ENCODE results near the gene SEC16A.

Gene SEC16A

GRCh38 chr9:136502940-136503550, 20.2 kb upstream of the SEC16A start:
- DNase-seq (ENCODE audit: extremely low read depth in 1 of 2, low read depth in 1 of 2), result no peak

DNA sequence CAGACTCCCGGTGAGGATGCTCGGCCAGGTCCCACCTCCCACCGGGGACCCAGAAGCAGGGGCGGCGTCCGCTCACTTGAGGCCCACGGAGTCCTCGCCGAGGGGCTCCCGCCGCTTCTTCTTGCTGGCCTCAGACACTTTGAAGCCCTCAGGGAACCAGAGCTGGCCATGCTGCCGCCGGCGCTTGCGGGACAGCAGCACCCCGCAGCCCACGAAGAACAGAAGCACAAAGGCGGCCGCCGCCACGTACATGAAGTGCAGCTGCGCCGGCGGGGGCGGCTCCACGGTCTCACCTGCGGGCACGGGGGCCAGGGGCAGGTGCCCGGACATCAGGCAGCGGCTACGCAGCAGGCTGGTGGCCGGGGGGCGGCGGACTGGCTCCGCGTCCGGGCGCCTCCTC, 19.4 kb upstream of the SEC16A start:
- no peak for DNase-seq (ENCODE audit: extremely low read depth in 1 of 2, low read depth in 1 of 2)

GRCh38 chr9:136501686-136502085, 18.8 kb upstream of the SEC16A start:
- DNase-seq (ENCODE audit: extremely low read depth in 1 of 2, low read depth in 1 of 2), result no peak

DNA sequence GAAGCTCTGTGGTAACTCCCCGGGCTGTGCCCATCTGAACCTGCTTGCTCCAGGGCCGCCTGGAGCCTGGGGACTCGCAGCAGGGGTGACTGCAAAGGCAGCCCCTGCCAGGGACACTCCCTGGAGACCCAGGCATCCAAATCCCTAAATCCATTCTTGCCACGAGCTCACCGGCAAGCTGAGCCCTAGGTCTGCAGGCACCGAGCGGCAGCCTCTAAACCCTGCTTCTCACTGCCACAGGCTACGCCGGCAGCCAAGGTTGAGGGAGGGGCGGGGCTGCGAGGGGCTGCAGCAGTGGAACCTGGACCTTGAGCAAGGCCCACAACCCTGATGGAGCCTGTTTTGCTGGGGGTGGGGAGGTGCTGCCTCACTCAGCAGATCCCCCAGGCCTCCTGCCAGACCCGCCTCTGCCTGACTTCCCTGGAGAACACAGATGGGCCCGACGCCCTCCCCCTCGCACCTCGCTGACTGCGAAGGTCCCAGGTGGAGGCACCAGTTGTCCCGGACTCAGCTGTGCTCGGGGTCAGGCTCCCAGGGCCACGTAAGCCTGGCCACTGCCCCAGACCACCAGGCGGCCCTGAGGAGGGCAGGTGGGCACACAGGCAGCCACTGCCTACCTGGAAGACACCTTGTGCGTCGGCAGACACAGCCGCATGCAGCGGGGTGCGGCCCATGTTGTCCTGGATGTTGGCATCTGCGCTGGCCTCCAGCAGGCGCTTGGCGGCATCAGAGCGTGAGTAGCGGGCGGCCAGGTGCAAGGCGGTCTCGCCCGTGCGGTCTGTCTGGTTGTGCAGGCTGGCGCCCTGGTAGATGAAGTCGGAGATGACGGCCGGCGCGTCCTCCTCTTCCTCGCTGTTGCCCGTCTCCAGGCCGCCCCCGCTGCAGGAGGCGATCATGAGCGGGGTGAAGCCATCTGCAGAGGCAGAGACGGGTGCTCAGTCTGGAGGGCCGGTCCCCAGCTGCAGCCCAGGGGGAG, 17.4 kb upstream of the SEC16A start:
- no peak for DNase-seq (ENCODE audit: extremely low read depth in 1 of 2, low read depth in 1 of 2)

DNA sequence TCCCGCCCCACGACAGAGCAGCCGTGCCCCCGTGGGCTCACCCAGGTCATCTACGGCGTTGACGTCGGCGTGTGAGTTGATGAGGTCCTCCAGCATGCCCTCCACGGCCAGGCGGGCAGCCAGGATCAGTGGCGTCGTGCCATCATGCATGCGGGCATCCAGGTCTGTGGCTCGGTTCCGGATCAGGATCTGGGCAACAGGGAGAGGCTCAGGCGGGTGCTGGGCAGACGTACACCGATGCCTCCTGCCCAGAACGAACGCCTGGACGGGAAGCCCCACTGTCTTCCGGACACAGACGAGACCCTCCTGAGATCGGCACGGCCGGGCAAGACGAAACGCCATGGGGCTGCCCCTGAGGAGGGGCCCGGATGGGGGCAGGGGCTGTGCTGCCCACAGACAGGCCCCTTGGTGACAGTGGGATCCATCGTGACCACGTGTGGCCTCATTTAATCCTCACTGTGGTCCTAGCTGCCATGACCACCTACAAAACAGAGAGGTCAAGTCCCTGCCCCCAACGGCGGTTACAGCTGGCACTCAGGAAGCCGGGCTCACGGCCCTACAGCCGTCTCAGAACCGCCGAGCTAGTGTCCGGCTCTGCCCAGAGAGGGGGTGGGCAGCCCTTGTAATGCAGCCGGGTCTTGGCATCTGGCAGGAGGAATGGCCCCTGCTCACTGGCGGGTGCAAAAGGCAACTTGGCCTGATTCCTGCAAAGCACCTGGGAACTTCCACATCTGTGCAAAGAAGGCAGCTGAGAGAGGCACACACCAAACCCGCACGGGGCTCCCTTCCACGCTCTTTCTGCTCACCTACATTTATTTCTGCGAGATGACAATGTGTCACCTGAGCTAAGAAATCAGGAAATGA, 16.5 kb upstream of the SEC16A start:
- no peak for DNase-seq (ENCODE audit: extremely low read depth in 1 of 2, low read depth in 1 of 2)

DNA sequence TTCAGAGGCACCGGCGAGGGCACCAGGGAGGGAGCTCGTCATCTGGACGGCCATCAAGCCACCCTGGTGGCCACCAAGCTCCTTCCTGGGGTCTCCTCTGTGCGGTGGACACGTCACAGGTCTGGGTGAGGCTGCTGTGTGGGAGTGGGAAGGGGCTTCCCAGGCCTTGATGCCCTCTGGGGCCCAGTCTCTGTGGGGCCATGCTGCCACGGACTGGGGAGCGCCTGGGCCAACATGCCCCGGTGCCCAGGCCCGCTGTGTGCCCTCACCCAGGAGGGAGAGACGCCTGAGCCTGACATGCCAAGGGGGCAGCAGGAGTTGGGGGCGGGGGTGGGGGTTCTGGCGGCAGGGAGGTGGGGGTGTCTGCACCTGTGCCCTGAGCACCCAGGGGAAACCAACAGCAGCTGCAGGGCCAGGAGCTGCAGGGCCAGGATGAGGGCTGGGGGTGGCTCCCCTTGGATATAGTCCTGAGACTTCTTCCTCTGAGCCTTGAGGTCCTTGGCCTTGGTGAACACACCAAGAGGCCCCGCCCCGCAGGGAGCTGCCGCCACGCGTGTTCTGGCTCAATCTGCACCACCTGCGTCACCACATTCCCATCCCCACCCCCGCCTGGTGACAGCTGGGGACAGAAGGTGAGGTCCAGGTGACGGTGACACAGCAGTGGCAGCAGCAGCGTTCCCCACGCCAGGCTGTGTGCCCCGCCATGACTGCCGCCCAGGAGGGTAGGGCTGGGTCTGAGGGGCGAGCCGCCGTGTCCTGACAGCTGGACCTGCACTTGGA, 15.3 kb upstream of the SEC16A start:
- no peak for DNase-seq (ENCODE audit: extremely low read depth in 1 of 2, low read depth in 1 of 2)

DNA sequence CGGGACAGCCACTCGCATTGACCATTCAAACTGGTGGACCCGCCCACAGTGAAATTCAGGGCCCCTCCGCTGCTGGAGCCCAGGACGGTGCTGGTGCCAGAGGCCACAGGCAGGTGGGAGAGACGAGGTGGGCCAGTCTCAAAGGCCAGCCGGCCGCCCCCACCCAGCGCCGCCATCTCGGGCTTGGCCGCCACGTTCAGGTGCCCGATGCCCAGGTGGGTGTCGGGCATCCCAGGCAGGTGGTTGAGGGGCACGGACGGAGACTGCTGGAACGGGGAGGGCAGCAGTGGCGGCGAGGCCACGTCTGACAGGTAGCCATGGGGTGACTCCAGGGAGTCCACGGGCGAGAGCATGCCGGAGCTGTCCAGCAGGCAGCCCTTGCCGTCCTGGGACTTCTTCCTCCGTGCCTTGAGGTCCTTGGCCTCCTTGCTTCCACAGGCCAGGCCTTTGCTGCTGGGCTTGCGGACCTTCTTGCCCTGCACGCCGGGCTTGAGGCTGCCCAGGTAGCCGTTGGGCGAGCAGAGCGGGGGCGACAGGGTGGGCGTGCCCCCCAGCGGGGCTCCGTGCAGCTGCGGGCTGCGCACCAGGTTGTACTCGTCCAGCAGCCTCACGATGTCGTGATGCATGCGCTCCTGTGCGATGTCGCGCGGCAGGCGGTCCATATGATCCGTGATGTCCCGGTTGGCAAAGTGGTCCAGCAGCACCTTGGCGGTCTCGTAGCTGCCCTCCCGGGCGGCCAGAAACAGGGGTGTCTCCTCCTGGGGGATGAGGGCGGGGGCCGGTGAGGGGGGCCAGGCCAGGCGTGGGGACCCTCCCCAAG, 14.2 kb upstream of the SEC16A start:
- DNase-seq (ENCODE audit: extremely low read depth in 1 of 2, low read depth in 1 of 2), result no peak

- DNase-seq (ENCODE audit: extremely low read depth in 1 of 2, low read depth in 1 of 2), result no peak
Measured at GRCh38 chr9:136496181-136496580, 13.3 kb upstream of the SEC16A start.

DNA sequence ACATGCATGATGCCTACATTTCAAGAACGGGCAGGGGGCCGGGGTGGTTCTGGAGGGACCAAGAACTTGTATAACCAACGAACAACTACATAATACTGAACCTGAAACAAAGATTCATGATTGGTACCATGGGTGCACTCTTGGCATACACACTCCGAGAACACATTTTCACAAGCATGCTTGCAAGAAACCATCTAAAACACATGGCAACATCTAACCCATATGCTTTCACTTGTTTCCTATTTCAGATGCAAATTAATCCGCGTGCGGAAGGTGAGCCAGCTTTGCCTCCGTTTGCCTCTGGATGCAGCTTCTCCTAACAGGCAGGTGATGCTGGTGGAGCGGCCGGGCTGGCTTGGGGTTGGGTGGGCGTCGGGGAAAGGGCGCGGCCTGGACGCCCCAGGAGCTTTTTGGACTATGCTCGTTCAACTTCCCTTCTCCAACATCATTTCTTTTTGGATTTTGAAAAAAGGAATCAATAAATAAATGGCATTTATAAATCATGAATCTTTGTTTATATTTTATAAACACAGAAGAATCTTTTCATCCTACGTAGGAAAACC, 12.5 kb upstream of the SEC16A start:
- no peak for DNase-seq (ENCODE audit: extremely low read depth in 1 of 2, low read depth in 1 of 2)

- no peak for DNase-seq (ENCODE audit: extremely low read depth in 1 of 2, low read depth in 1 of 2)
Measured at GRCh38 chr9:136494531-136495215, 11.8 kb upstream of the SEC16A start.

- DNase-seq (ENCODE audit: extremely low read depth in 1 of 2, low read depth in 1 of 2), result no peak
Measured at GRCh38 chr9:136494012-136494411, 11.2 kb upstream of the SEC16A start.

- no peak for DNase-seq (ENCODE audit: extremely low read depth in 1 of 2, low read depth in 1 of 2)
Measured at GRCh38 chr9:136493567-136493971, 10.7 kb upstream of the SEC16A start.

- no peak for DNase-seq (ENCODE audit: extremely low read depth in 1 of 2, low read depth in 1 of 2)
Measured at GRCh38 chr9:136492978-136493522, 10.2 kb upstream of the SEC16A start.

- DNase-seq (ENCODE audit: extremely low read depth in 1 of 2, low read depth in 1 of 2), result no peak
Measured at GRCh38 chr9:136489731-136490130, 6.9 kb upstream of the SEC16A start.

DNA sequence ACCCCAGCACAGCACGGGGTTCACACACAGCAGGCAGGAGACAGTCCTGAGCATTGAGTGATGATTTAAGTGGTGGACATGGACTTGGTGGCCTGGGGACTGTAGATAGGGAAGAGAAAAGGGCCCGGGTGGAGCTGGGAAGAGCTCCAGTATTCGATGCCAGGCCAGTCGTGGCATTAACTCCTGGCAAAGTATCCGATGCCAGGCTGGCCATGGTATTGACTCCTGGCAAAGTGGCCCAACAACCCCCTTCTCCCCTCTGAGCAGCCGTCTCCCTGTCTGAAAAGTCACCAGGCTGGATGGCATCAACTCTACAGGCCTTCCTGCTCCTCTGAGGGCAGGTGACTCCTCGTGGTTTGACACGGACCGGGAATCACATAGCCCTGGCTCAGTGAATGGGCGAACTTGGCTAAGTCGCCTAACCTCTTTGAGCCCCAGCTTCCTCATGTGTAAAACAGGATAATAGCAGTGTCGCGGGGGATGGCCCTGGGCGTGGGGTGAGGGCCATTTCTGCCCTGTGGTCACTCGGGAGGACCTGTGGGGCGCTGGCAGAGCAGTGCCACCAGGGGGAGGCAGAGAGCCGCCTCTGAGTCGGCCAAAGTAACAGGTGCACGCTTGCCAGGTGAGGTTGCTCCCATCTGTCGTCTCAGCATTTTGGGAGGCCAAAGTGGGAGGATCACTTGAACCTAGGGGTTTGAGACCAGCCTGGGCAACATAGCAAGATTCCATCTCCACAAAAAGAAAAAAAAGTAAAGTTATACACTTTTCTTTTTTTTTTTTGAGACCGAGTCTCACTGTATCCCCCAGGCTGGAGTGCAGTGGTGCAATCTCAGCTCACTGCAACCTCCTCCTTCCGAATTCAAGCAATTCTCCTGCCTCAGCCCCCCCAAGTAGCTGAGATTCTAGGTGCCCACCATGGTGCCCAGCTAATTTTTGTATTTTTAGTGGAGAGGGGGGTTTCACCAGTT, 5.7 kb upstream of the SEC16A start:
- DNase-seq (ENCODE audit: extremely low read depth in 1 of 2, low read depth in 1 of 2), result peak; percentile 32 to 68

DNA sequence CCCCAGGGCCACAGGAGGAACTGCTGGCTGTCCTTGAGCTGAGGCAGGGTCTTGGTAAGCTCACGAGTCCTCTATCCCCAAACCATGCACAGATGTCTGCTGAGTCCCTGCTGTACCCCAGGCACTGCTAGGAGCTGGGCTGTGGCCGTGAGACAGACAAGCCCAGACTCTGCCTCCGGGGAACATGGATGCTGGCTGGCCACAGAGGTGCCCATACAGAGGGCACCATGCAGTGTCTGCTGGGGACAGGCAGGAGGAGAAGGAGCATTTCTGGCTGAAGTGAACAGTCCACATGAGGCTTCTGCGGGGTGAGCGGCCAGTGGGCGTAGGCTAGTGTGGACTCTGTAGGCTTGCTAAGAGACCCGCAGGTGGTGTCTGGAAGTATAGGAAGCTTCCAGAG, 4.8 kb upstream of the SEC16A start:
- no peak for DNase-seq (ENCODE audit: extremely low read depth in 1 of 2, low read depth in 1 of 2)
